SU-DHL-6 (cell line): Measurements from ENCODE around the gene TTLL11.

ENCODE experiments used
- H2AFZ ChIP-seq: fragments of 200-600 bp; sonication (generic); 2 replicates; pipeline ENCODE4 v1.6.1; 2014; ENCODE audit warnings: low read depth, mild to moderate bottlenecking, moderate library complexity, mixed read lengths, antibody characterized with exemption, low read length; ENCODE audit not compliant: severe bottlenecking
- H3F3A ChIP-seq: fragments of 200-600 bp; shearing (Covaris generic); 2 replicates; pipeline ENCODE4 v1.6.0; 2016; ENCODE audit warnings: antibody characterized with exemption, mild to moderate bottlenecking; ENCODE audit not compliant: insufficient read depth
- H3K27ac ChIP-seq: fragments of 200-600 bp; sonication (generic); 2 replicates; pipeline ENCODE4 v1.5.1; 2016; ENCODE audit warnings: low read depth, mild to moderate bottlenecking, low read length, moderate library complexity, mixed read lengths
- H3K27me3 ChIP-seq: fragments of 200-600 bp; sonication (generic), shearing (Covaris generic); 2 replicates; pipeline ENCODE4 v1.6.0; 2014; ENCODE audit warnings: mild to moderate bottlenecking, low read length
- H3K36me3 ChIP-seq: fragments of 200-600 bp; sonication (generic); 2 replicates; pipeline ENCODE4 v1.6.1; 2014; ENCODE audit warnings: mild to moderate bottlenecking, low read length, mixed read lengths
- H3K4me2 ChIP-seq: fragments of 300-600, 200-600 bp; shearing (Covaris generic), sonication (generic); 2 replicates; pipeline ENCODE4 v1.6.0; 2014; ENCODE audit warnings: low read length, low read depth, mild to moderate bottlenecking; ENCODE audit not compliant: poor library complexity, severe bottlenecking
- H3K4me3 ChIP-seq: fragments of 200-600 bp; sonication (generic); 2 replicates; pipeline ENCODE4 v1.5.1; 2014; ENCODE audit warnings: antibody characterized with exemption, low read length, mild to moderate bottlenecking, mixed read lengths; ENCODE audit not compliant: insufficient read depth, poor library complexity, severe bottlenecking
- H3K79me2 ChIP-seq: fragments of 200-600 bp; sonication (generic); 2 replicates; pipeline ENCODE4 v1.6.1; 2014; ENCODE audit warnings: mild to moderate bottlenecking, low read length, moderate library complexity; ENCODE audit not compliant: insufficient read depth
- H3K9ac ChIP-seq: fragments of 200-600 bp; sonication (generic); 2 replicates; pipeline ENCODE4 v1.7.0; 2014; ENCODE audit warnings: mild to moderate bottlenecking, low read length
- H3K9me2 ChIP-seq: fragments of 200-600 bp; sonication (generic); replicated peaks from 2 replicates; pipeline ENCODE4 v1.6.1; 2014; ENCODE audit warnings: low read length; ENCODE audit not compliant: insufficient read depth
- H3K9me3 ChIP-seq: fragments of 200-600 bp; sonication (generic); 2 replicates; pipeline ENCODE4 v1.6.1; 2014; ENCODE audit warnings: low read length, mixed read lengths; ENCODE audit not compliant: insufficient read depth
- H4K20me1 ChIP-seq: fragments of 200-600 bp; sonication (generic); 2 replicates; pipeline ENCODE4 v1.6.1; 2014; ENCODE audit warnings: low read depth, mild to moderate bottlenecking, antibody characterized with exemption, low read length, moderate library complexity, mixed read lengths
- CTCF ChIP-seq: fragments of 200-600 bp; sonication (generic); IDR thresholded peaks from one replicate; pipeline ENCODE4 v1.5.1; 2017; ENCODE audit warnings: antibody characterized with exemption, mild to moderate bottlenecking, low read length, moderate library complexity; ENCODE audit not compliant: insufficient read depth, poor library complexity, severe bottlenecking
- EZH2phosphoT487 ChIP-seq: fragments of 200-600 bp; sonication (generic), shearing (Covaris generic); conservative IDR thresholded peaks from 2 replicates; pipeline ENCODE4 v1.6.1; 2018; ENCODE audit warnings: mild to moderate bottlenecking, antibody characterized with exemption, low read length, moderate library complexity, mixed read lengths

The TTLL11 gene

DNA sequence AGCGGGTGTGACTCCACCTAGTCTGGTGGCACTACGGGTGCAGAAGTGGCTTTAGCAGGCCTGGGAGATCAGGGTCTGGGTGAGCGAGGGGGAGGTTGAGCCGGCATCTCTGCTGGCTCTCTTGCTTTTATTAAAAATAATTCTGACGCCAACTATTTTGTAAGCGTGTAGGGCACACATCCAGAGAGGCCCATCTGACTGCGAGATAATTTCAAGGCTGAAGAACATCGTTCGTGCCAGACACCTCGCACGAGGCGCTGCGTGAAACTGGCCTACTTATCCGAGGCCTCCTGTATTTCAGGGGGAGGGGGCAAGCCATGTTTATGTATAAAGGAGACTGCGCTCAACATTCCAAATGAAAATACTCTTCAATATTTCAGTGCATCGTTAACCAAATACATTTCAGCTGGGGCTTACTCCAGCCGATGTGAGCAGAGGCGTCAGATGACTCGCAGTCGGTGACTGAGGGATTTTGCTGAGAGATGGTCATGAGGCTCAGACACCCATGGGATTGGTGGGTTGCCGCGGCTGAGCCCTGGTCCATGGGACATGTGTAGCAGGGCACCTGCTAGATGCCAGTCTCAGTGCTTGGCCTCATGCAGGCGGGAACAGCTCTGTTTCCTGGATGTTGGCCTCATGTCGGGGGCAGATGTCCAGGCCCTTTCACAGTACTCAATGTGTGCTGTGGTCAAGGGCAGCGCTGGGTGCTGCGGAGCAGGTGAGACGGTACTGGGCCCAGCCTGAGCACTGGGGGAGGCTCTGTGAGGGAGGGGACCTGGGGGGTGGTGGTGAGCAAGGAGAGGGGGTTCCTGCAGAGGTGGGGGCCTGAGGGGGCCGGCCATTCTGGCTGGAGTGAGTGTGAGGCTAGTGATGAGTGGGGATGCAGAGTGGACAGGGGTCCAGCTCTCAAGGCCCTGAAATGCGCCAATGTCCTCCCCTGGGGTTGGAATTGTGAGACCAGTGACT, 240.2 kb downstream of the TTLL11 start:
- no peak overlapping the region for H3K4me2 ChIP-seq
- no peak overlapping the region for H3K9ac ChIP-seq
- no peaks in the 10 kb centered on the region for H3K36me3 ChIP-seq
- no peak overlapping the region for H3K27ac ChIP-seq
- no peaks in the 10 kb centered on the region for H3K9me2 ChIP-seq
- H3F3A ChIP-seq, result no peaks in the 10 kb centered on the region
- H3K27me3 ChIP-seq, result no peaks in the 10 kb centered on the region
- H3K9me3 ChIP-seq, result peaks cover 5% of the 10 kb centered on the region; the same call in 1 of the 2 replicates
- H3K79me2 ChIP-seq, result no peaks in the 10 kb centered on the region
- H3K4me3 ChIP-seq, result no peak overlapping the region
- TF ChIP-seq CTCF (no peak), EZH2phosphoT487 (no peak)
- H2AFZ ChIP-seq, result no peak overlapping the region
- no peaks in the 10 kb centered on the region for H4K20me1 ChIP-seq

GRCh38 chr9:121852241-121852640, 240.9 kb downstream of the TTLL11 start:
- no peaks in the 10 kb centered on the region for H3F3A ChIP-seq
- no peak overlapping the region for H3K4me2 ChIP-seq
- H2AFZ ChIP-seq, result no peak overlapping the region
- H3K9ac ChIP-seq, result no peak overlapping the region
- H3K9me3 ChIP-seq, result peaks cover 5% of the 10 kb centered on the region; the same call in 1 of the 2 replicates
- H3K36me3 ChIP-seq, result no peaks in the 10 kb centered on the region
- H3K27ac ChIP-seq, result no peak overlapping the region
- H3K27me3 ChIP-seq, result no peaks in the 10 kb centered on the region
- no peak overlapping the region for H3K4me3 ChIP-seq
- H4K20me1 ChIP-seq, result no peaks in the 10 kb centered on the region
- no peak for TF ChIP-seq CTCF
- TF ChIP-seq EZH2phosphoT487, result no peak
- H3K9me2 ChIP-seq, result no peaks in the 10 kb centered on the region
- no peaks in the 10 kb centered on the region for H3K79me2 ChIP-seq

GRCh38 chr9:121851641-121852091, 241.4 kb downstream of the TTLL11 start:
- Histone ChIP-seq H4K20me1 (no peaks in the 10 kb centered on the region), H3K4me3 (no peak overlapping the region), H3K4me2 (no peak overlapping the region), H3K9me3 (peaks cover 5% of the 10 kb centered on the region; the same call in 1 of the 2 replicates), H3K27me3 (no peaks in the 10 kb centered on the region), H3K27ac (no peak overlapping the region), H3K36me3 (no peaks in the 10 kb centered on the region), H3K79me2 (no peaks in the 10 kb centered on the region), H3K9me2 (no peaks in the 10 kb centered on the region), H2AFZ (no peak overlapping the region), H3K9ac (no peak overlapping the region), H3F3A (no peaks in the 10 kb centered on the region)
- TF ChIP-seq EZH2phosphoT487 (no peak), CTCF (no peak)
